Measurements from ENCODE around the gene CIAO2B.
A peak's percentile ranks its signal among the peaks of the same experiment; 100 is the strongest.
"Not testable (repeated sequence)": the region's sequence is repeated elsewhere in the genome, so short reads cannot be mapped to it uniquely, and the experiment has no call there.

Gene CIAO2B

GRCh38 chr16:66943426-66944053 lies 9.3 kb upstream of the CIAO2B start:
- no peak overlapping the region for H3K4me3 ChIP-seq (ENCODE audit: low read depth, low read length)
- no peak for DNase-seq (ENCODE audit: low read depth)

- H3K4me3 ChIP-seq (ENCODE audit: low read depth, low read length) = no peak overlapping the region
- no peak for DNase-seq (ENCODE audit: low read depth)
Measured at GRCh38 chr16:66942981-66943380, 8.8 kb upstream of the CIAO2B start.

GRCh38 chr16:66940236-66940635 lies 6.0 kb upstream of the CIAO2B start:
- DNase-seq (ENCODE audit: low read depth) = no peak

DNA sequence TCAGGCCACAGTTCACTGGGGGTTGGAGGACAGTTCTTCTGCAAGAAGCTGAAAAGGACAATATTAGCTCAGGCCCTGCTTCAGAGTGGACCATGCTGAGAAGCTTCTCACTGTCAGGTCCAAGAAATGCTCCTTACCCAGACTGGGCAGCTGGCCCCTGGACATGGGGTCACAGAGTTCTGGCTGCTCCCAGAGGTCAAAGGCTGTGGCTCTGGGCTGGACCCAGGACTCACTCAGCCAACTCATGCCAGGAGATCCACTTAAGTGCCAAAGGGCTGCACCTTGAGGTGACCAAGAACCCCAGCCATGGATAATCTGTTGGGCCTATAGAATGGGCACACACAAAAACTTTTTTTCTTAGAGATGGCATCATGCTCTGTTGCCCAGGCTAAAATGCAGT lies 5.2 kb upstream of the CIAO2B start:
- no peak for DNase-seq (ENCODE audit: low read depth)
- no peak overlapping the region for H3K4me3 ChIP-seq (ENCODE audit: low read depth, low read length)

More at GRCh38 chr16:66940236-66940635, 6.0 kb upstream of the CIAO2B start:
- H3K4me3 ChIP-seq (ENCODE audit: low read depth, low read length) = no peak overlapping the region

GRCh38 chr16:66937725-66938337 lies 3.6 kb upstream of the CIAO2B start:
- no peak for DNase-seq (ENCODE audit: low read depth)
- no peak overlapping the region for H3K4me3 ChIP-seq (ENCODE audit: low read depth, low read length)

DNA sequence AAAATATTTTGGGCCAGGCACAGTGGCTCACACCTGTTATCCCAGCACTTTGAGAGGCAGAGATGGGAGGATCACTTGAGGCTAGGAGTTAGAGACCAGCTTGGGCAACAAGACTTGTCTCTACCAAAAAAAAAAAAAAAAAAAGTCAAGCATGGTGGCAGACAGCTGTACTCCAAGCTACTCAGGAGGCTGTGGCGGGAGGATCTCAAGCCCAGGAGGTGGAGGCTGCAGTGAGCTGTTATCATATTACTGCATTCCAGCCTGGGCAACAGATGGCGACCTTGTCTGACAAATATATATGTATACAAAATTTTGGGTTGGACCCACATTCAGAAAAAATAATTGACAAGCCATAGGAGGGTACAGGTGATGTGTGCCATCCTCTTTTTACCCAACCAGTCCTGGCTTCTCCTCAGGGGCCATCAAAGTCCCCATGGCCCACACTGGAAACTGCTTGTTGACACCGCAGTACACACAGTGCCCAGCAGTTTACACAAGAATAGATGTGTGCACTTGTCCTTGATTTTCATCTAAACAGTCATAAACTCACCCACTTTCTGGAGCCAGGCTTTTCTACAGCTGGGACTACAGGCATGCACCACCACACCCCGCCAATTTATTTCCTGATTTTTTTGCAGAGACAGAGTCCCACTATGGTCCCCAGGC lies 2.8 kb upstream of the CIAO2B start:
- no peak overlapping the region for H3K4me3 ChIP-seq (ENCODE audit: low read depth, low read length)
- no peak for DNase-seq (ENCODE audit: low read depth)

DNA sequence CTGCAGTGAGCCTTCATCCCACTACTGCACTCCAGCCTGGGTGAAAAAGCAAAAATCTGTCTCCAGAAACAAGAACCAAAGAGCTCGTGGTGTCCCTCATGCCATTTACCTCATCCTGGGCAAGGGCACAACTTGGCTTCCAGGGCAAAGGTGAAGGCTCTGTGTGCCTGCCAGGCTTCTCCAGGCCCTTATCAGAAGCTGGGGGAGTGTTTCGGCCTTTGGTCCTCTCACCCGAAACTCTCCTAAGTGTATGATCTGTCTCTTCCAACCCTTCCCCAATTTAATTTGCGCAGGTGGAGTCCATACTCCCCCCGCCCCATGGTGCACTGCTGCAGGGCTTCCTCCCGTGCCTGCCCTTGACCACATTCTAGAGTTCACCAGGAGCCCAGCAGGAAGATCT lies 2.3 kb upstream of the CIAO2B start:
- no peak overlapping the region for H3K4me3 ChIP-seq (ENCODE audit: low read depth, low read length)

DNA sequence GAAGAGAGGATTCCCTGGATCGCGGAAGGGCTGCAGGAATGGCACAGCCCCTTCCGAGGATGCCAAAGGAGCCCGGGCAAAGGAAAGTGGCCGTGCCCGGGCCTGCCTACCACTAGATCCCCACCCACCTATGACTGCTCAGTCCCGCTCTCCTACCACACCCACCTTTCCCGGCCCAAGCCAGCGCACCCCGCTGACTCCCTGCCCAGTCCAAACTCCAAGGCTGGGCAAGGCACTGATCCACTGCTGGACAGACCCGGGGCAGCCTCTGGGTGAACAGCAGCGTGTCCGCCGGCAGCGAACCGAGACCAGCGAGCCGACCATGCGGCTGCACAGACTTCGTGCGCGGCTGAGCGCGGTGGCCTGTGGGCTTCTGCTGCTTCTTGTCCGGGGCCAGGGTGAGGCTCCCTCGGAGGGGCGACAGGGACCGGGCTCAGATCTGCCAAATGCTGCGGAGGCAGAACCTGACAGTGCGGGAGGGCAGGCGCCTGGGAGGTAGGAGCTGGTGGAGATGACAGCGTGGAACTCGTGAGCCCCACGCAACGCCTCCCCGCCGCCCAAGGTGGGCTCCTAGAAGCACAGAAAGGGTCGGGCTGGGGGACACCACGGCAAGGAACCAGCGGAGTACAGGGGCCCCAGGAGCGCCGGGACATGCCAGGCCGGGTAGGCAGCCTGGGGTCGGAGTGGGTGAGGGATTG lies 1.3 kb upstream of the CIAO2B start, which contains the start of gene CES2:
Gene CES2 (plus strand): TSS at position 203 of the 698 bp plus-strand sequence. CDS start 120 bp downstream, at position 323.
- H3K4me3 ChIP-seq (ENCODE audit: low read depth, low read length) = peak within 1 kb of the TSS; percentile 79
- no peak for DNase-seq (ENCODE audit: low read depth)

More for the DNA sequence above, 2.3 kb upstream of the CIAO2B start:
- no peak for DNase-seq (ENCODE audit: low read depth)

GRCh38 chr16:66934839-66935313 lies 674 bp upstream of the CIAO2B start:
- H3K4me3 ChIP-seq (ENCODE audit: low read depth, low read length) = peak overlapping the region; percentile 79
- DNase-seq (ENCODE audit: low read depth) = not testable (repeated sequence)

GRCh38 chr16:66933776-66934137 lies 445 bp downstream of the CIAO2B start:
- no peak for DNase-seq (ENCODE audit: low read depth)
- peak overlapping the region; percentile 79 for H3K4me3 ChIP-seq (ENCODE audit: low read depth, low read length)

GRCh38 chr16:66932076-66932475 lies 2.1 kb downstream of the CIAO2B start:
- no peak for DNase-seq (ENCODE audit: low read depth)
- no peak overlapping the region for H3K4me3 ChIP-seq (ENCODE audit: low read depth, low read length)

- DNase-seq (ENCODE audit: low read depth) = no peak
Measured at GRCh38 chr16:66931665-66932064, 2.5 kb downstream of the CIAO2B start.

GRCh38 chr16:66930189-66930588 lies 4.0 kb downstream of the CIAO2B start:
- no peak overlapping the region for H3K4me3 ChIP-seq (ENCODE audit: low read depth, low read length)
- DNase-seq (ENCODE audit: low read depth) = no peak

More at GRCh38 chr16:66931665-66932064, 2.5 kb downstream of the CIAO2B start:
- H3K4me3 ChIP-seq (ENCODE audit: low read depth, low read length) = no peak overlapping the region

GRCh38 chr16:66928702-66929388 lies 5.4 kb downstream of the CIAO2B start:
- DNase-seq (ENCODE audit: low read depth) = no peak

DNA sequence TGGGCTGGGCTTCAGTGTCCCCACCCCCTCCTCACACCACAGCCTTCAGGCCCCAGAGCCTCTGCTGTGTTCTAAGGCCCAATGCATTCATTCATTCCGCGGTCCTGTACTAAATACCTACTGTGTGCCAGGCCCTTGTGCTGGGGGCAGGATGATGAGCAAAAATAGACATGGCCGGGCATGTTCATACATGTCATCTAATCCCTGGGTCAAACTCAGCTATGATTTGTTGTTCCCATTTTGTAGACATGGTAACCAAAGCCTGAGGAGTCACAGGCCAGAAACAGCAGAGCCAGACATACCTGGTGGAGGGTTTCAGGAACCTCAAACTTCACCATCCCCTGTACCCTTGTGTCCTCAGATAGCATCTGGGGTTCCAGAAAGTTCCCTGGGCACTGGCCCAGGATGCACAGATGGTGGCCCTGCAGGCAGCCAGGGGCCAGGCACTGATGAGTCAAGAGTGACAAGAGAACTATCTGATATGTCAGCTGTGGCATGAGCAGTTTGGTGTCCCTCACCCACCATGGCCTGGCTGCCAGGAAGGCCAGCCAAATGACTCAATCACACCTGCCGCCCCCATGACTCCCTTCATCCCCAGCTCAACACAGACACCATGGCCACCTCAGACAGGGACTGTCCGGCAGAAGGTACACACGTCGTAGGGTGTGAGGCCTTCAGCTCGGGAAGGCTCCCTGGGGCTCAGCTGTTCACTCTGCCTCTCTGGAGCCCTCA lies 6.1 kb downstream of the CIAO2B start:
- no peak overlapping the region for H3K4me3 ChIP-seq (ENCODE audit: low read depth, low read length)
- DNase-seq (ENCODE audit: low read depth) = no peak

More at GRCh38 chr16:66928702-66929388, 5.4 kb downstream of the CIAO2B start:
- H3K4me3 ChIP-seq (ENCODE audit: low read depth, low read length) = no peak overlapping the region

DNA sequence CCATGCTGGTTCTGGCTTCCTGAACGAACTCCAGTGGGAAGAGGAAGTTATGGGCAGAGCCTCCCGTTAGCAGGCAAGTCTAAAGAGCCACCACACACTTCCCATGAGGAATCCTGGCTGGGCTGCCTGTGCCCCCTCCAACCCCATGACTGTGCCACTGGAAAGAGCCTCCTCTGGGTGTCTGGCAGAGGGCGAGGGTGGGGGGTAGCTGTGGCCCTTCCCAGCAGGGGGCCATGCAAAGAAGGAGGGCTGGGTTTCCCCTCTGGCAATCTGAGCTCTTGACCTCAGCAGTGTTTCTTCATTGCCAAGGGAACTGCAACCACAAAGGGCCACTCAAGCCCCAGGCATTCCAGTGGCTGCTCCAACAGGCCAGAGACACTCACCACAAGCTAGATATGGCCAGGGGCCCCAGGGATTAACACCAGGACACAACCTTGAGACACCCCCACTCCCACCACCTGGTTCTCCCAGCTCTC lies 7.2 kb downstream of the CIAO2B start:
- no peak overlapping the region for H3K4me3 ChIP-seq (ENCODE audit: low read depth, low read length)
- no peak for DNase-seq (ENCODE audit: low read depth)

DNA sequence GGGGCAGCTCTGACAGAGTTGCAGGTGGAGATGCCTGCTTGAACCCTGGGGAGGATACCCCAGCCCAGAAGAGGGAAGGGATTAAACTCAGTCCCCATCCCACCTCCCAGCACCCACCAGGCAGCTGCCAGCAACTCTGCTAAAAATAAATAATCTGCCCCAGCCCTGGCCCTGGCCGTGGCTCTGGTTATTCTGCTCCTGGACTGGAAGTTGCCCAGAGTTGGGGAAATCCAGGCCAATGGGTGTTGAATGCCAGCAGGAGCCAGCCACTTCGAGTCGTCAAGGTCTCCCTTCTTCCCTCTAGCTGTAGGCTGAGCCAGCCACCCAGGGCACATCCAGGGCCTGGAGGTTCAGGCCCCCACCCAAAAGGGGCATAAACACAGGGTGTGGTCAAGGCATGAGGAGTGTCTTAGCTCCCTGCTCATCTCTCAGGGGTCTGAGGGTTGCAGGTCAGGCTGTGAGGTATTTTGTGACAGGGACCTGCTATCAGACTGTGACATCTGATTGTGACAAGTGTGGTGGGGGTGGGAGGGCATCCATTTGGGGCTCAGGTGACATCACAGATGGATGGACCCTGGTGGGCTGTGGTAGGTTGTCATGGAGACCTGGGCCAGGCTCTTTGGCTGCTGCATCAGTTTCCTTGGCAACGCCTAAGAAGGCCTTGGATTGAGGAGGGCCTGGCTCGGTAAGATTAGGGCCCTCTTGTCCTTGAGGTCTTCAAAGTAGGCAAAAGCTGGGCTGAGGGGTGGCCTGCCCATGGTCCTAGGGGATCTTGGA lies 7.8 kb downstream of the CIAO2B start:
- no peak for DNase-seq (ENCODE audit: low read depth)

DNA sequence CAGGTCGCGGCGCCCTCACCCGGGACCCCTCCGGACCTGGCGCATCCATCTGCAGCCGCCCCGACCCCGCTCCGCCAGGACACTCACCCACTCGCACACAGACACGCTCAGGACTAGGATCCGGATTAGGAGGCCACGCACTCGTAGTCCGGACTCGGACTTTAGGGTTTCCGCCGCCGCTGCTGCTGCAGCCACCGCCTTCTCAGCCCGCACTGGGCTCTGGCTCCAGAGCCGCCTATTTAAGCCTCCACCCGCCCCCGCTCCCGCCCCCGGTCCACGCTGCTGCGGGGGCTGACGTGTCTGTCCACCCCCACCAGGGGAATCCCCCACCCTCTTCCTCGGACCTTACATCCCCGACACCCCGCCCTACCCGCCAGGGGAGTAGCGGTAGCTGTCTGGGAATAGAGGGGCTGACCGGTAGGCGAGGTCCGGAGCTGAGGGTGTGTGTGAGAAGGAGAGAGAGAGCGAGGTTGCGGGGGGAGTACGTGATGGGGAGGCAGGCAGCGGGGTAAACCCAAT lies 8.8 kb downstream of the CIAO2B start, which contains the start of gene RRAD:
Gene RRAD (minus strand): TSS at position 214 of the 519 bp plus-strand sequence. CDS start 356 bp downstream, outside the sequence.
- DNase-seq (ENCODE audit: low read depth) = no peak
- peak within 1 kb of the TSS; percentile 37 for H3K4me3 ChIP-seq (ENCODE audit: low read depth, low read length)

More for the DNA sequence above, 7.8 kb downstream of the CIAO2B start:
- H3K4me3 ChIP-seq (ENCODE audit: low read depth, low read length) = no peak overlapping the region

Data from skeletal muscle cell (primary cell).